ENCODE data around the gene SLC12A7. TPM values are rescaled to one million over a fixed set of nuclear protein-coding genes. Genes with fewer than 3 reads are reported as not detected.

The SLC12A7 gene
- total RNA-seq, 2 experiments from 2014 or later = 101 to 111 TPM

GRCh38 chr5:1121891-1122290 is 10.0 kb upstream of the SLC12A7 start:
- DNase-seq (no peak), ATAC-seq (no peak)
- Mint-ChIP-seq H3K4me1 (ENCODE audit: low read depth) (peaks cover 8% of the 10 kb centered on the region), H3K9me3 (ENCODE audit: insufficient read depth) (no peaks in the 10 kb centered on the region), H3K27ac (no peak overlapping the region), H3K27me3 (ENCODE audit: low read depth) (peaks cover 13% of the 10 kb centered on the region), H3K4me3 (no peak overlapping the region), H3K36me3 (ENCODE audit: low read depth) (no peaks in the 10 kb centered on the region)
- ChIA-PET CTCF (no interaction called here), POLR2A (no interaction called here)

- CTCF ChIA-PET = no interaction called here
- H3K27me3 Mint-ChIP-seq (ENCODE audit: low read depth) = peaks cover 9% of the 10 kb centered on the region
- no peak for ATAC-seq
These were observed 9.2 kb upstream of the SLC12A7 start for GRCh38 chr5:1121044-1121443.

GRCh38 chr5:1120236-1120999 is 8.6 kb upstream of the SLC12A7 start:
- ATAC-seq (no peak), DNase-seq (no peak)
- ChIA-PET CTCF (no interaction called here), POLR2A (no interaction called here)
- H3K4me1 Mint-ChIP-seq (ENCODE audit: low read depth) = peaks cover 8% of the 10 kb centered on the region
- H3K36me3 Mint-ChIP-seq (ENCODE audit: low read depth) = no peaks in the 10 kb centered on the region
- peaks cover 9% of the 10 kb centered on the region for H3K27me3 Mint-ChIP-seq (ENCODE audit: low read depth)
- no peak overlapping the region for H3K4me3 Mint-ChIP-seq
- H3K9me3 Mint-ChIP-seq (ENCODE audit: insufficient read depth) = no peaks in the 10 kb centered on the region
- no peak overlapping the region for H3K27ac Mint-ChIP-seq

More at GRCh38 chr5:1121044-1121443, 9.2 kb upstream of the SLC12A7 start:
- Mint-ChIP-seq H3K4me1 (ENCODE audit: low read depth) (peaks cover 8% of the 10 kb centered on the region), H3K27ac (no peak overlapping the region), H3K9me3 (ENCODE audit: insufficient read depth) (no peaks in the 10 kb centered on the region), H3K4me3 (no peak overlapping the region), H3K36me3 (ENCODE audit: low read depth) (no peaks in the 10 kb centered on the region)
- DNase-seq = no peak
- POLR2A ChIA-PET = no interaction called here

- ATAC-seq (no peak), DNase-seq (no peak)
- CTCF ChIA-PET = no interaction called here
- Mint-ChIP-seq H3K36me3 (ENCODE audit: low read depth) (no peaks in the 10 kb centered on the region), H3K4me3 (no peak overlapping the region), H3K9me3 (ENCODE audit: insufficient read depth) (no peaks in the 10 kb centered on the region), H3K27me3 (ENCODE audit: low read depth) (peaks cover 5% of the 10 kb centered on the region), H3K27ac (no peak overlapping the region), H3K4me1 (ENCODE audit: low read depth) (peaks cover 8% of the 10 kb centered on the region)
- POLR2A ChIA-PET = no interaction called here
These were observed 7.5 kb upstream of the SLC12A7 start for GRCh38 chr5:1119312-1119831.

GRCh38 chr5:1118738-1119137 is 6.9 kb upstream of the SLC12A7 start:
- Mint-ChIP-seq H3K4me3 (no peak overlapping the region), H3K27me3 (ENCODE audit: low read depth) (peaks cover 5% of the 10 kb centered on the region), H3K36me3 (ENCODE audit: low read depth) (no peaks in the 10 kb centered on the region), H3K9me3 (ENCODE audit: insufficient read depth) (no peaks in the 10 kb centered on the region), H3K27ac (no peak overlapping the region), H3K4me1 (ENCODE audit: low read depth) (peaks cover 8% of the 10 kb centered on the region)
- ChIA-PET POLR2A (no interaction called here), CTCF (no interaction called here)
- DNase-seq (no peak), ATAC-seq (no peak)

- ATAC-seq (no peak), DNase-seq (no peak)
- Mint-ChIP-seq H3K27me3 (ENCODE audit: low read depth) (peaks cover 5% of the 10 kb centered on the region), H3K36me3 (ENCODE audit: low read depth) (no peaks in the 10 kb centered on the region), H3K27ac (no peak overlapping the region), H3K4me3 (no peak overlapping the region), H3K4me1 (ENCODE audit: low read depth) (peaks cover 8% of the 10 kb centered on the region), H3K9me3 (ENCODE audit: insufficient read depth) (no peaks in the 10 kb centered on the region)
- ChIA-PET CTCF (no interaction called here), POLR2A (interaction anchor here (1.7 kb wide), 1 partner anchor 13 kb away, joined by 5 read pairs; no protein-coding TSS in a partner anchor)
These were observed 6.4 kb upstream of the SLC12A7 start for GRCh38 chr5:1118231-1118698.

GRCh38 chr5:1116977-1117376 is 5.1 kb upstream of the SLC12A7 start:
- Mint-ChIP-seq H3K4me1 (ENCODE audit: low read depth) (peaks cover 8% of the 10 kb centered on the region), H3K27ac (no peak overlapping the region), H3K4me3 (no peak overlapping the region), H3K9me3 (ENCODE audit: insufficient read depth) (no peaks in the 10 kb centered on the region), H3K27me3 (ENCODE audit: low read depth) (peaks cover 5% of the 10 kb centered on the region), H3K36me3 (ENCODE audit: low read depth) (no peaks in the 10 kb centered on the region)
- ATAC-seq = no peak
- POLR2A ChIA-PET = interaction anchor here (1.7 kb wide), 1 partner anchor 11 kb away, joined by 5 read pairs; no protein-coding TSS in a partner anchor
- DNase-seq = no peak
- CTCF ChIA-PET = interaction anchor here (1.4 kb wide), 1 partner anchor 22 kb away, joined by 4 read pairs; no protein-coding TSS in a partner anchor

GRCh38 chr5:1116109-1116740 is 4.4 kb upstream of the SLC12A7 start:
- Mint-ChIP-seq H3K36me3 (ENCODE audit: low read depth) (no peaks in the 10 kb centered on the region), H3K27me3 (ENCODE audit: low read depth) (peaks cover 5% of the 10 kb centered on the region), H3K9me3 (ENCODE audit: insufficient read depth) (no peaks in the 10 kb centered on the region), H3K27ac (no peak overlapping the region), H3K4me3 (no peak overlapping the region), H3K4me1 (ENCODE audit: low read depth) (peaks cover 8% of the 10 kb centered on the region)
- DNase-seq (no peak), ATAC-seq (no peak)
- CTCF ChIA-PET = no interaction called here
- POLR2A ChIA-PET = no interaction called here

- DNase-seq = no peak
- H3K9me3 Mint-ChIP-seq (ENCODE audit: insufficient read depth) = no peaks in the 10 kb centered on the region
- no peak for ATAC-seq
- H3K4me1 Mint-ChIP-seq (ENCODE audit: low read depth) = peaks cover 14% of the 10 kb centered on the region
- peaks cover 5% of the 10 kb centered on the region for H3K27me3 Mint-ChIP-seq (ENCODE audit: low read depth)
- H3K27ac Mint-ChIP-seq = no peak overlapping the region
- H3K36me3 Mint-ChIP-seq (ENCODE audit: low read depth) = peaks cover 8% of the 10 kb centered on the region
- H3K4me3 Mint-ChIP-seq = no peak overlapping the region
- ChIA-PET CTCF (no interaction called here), POLR2A (no interaction called here)
These were observed 3.4 kb upstream of the SLC12A7 start for GRCh38 chr5:1115123-1115815.

- ChIA-PET CTCF (no interaction called here), POLR2A (interaction anchor here (1.3 kb wide), 1 partner anchor 8 kb away, joined by 4 read pairs; no protein-coding TSS in a partner anchor)
- peaks cover 16% of the 10 kb centered on the region for H3K36me3 Mint-ChIP-seq (ENCODE audit: low read depth)
- peaks cover 5% of the 10 kb centered on the region for H3K27me3 Mint-ChIP-seq (ENCODE audit: low read depth)
- H3K27ac Mint-ChIP-seq = no peak overlapping the region
- no peak for DNase-seq
- no peak for ATAC-seq
- H3K4me1 Mint-ChIP-seq (ENCODE audit: low read depth) = peaks cover 25% of the 10 kb centered on the region
- H3K4me3 Mint-ChIP-seq = no peak overlapping the region
- H3K9me3 Mint-ChIP-seq (ENCODE audit: insufficient read depth) = no peaks in the 10 kb centered on the region
These were observed 2.1 kb upstream of the SLC12A7 start for GRCh38 chr5:1113805-1114586.

GRCh38 chr5:1113332-1113690 is 1.4 kb upstream of the SLC12A7 start:
- ATAC-seq (no peak), DNase-seq (no peak)
- peak overlapping the region; percentile 24 for H3K4me3 Mint-ChIP-seq
- CTCF ChIA-PET = no interaction called here
- H3K27ac Mint-ChIP-seq = no peak overlapping the region
- POLR2A ChIA-PET = interaction anchor here (1.3 kb wide), 1 partner anchor 8 kb away, joined by 4 read pairs; no protein-coding TSS in a partner anchor
- peaks cover 18% of the 10 kb centered on the region for H3K36me3 Mint-ChIP-seq (ENCODE audit: low read depth)
- peaks cover 26% of the 10 kb centered on the region for H3K4me1 Mint-ChIP-seq (ENCODE audit: low read depth)
- H3K27me3 Mint-ChIP-seq (ENCODE audit: low read depth) = peaks cover 5% of the 10 kb centered on the region
- no peaks in the 10 kb centered on the region for H3K9me3 Mint-ChIP-seq (ENCODE audit: insufficient read depth)
